HepG2 (cell line): ENCODE measurements around the gene CXXC5. TPM values are rescaled to one million over a fixed set of nuclear protein-coding genes. Genes with fewer than 3 reads are reported as not detected.

Source experiments
- ATAC-seq: fragments of 200-7000 bp; cut with Tn5 transposase; 3 replicates; pipeline ENCODE4 v1.9.1; 2020; ENCODE audit warnings: mild to moderate bottlenecking, moderate library complexity
- BruUV-seq: library from RNA; stranded (reverse); fragments of 400-500 nt; replicated peaks from 2 replicates; lab custom pipeline; 2021; lab: Mats Ljungman, UMichigan
- CTCF ChIA-PET: fragments of 300-600 bp; formaldehyde crosslinking; extraction: SDS; loops from one replicate; lab custom pipeline; 2021; ENCODE audit warnings: low total read pairs, inconsistent platforms, low intra/inter-chr PET ratio; lab: Yijun Ruan, JAX
- POLR2A ChIA-PET: fragments of 350-600 bp; sonication (Branson Sonifier 250); formaldehyde crosslinking; loops from one replicate; lab custom pipeline; 2020; ENCODE audit warnings: antibody characterized with exemption, inconsistent platforms; lab: Yijun Ruan, JAX
- DNase-seq: peaks from one replicate; pipeline ENCODE4 v3.0.0-alpha.2; 2015; ENCODE audit warnings: low spot score
- FAIRE-seq: peaks from 3 replicates; lab custom pipeline; 2011; peaks lifted over from hg19 to GRCh38; lab: Jason Lieb, UNC
- H2AFZ ChIP-seq: one replicate; pipeline ENCODE4 v1.6.1; 2011; ENCODE audit warnings: low read length, inconsistent platforms
- H3K27ac ChIP-seq: fragments of 300-600 bp; 3 replicates; pipeline ENCODE4 v1.8.0; 2011; ENCODE audit warnings: mixed run types, mild to moderate bottlenecking, mixed read lengths, low read length, inconsistent platforms; ENCODE audit not compliant: insufficient read depth; ENCODE audit errors: extremely low read length
- H3K27me3 ChIP-seq, 2 experiments: fragments of 200-600 bp in 1 of 2; 2 replicates in 1 of 2; 3 replicates in 1 of 2; pipeline versions ENCODE4 v1.6.0 to v1.8.0; 2011; ENCODE audit warnings: low read length in 2 of 2, mild to moderate bottlenecking in 2 of 2, moderate library complexity in 2 of 2, inconsistent platforms in 1 of 2; ENCODE audit not compliant: insufficient read depth in 2 of 2, control insufficient read depth in 1 of 2
- H3K36me3 ChIP-seq, 2 experiments: fragments of 200-600 bp in 1 of 2; replicated peaks in 1 of 2; 2 replicates in 1 of 2; 3 replicates in 1 of 2; pipeline versions ENCODE4 v1.5.1 to v1.8.0; 2011; ENCODE audit warnings: low read length in 2 of 2, inconsistent platforms in 1 of 2; ENCODE audit not compliant: insufficient read depth in 2 of 2, control insufficient read depth in 1 of 2
- H3K4me1 ChIP-seq: 2 replicates; pipeline ENCODE4 v1.5.1; 2012; ENCODE audit warnings: low read length, inconsistent platforms; ENCODE audit not compliant: insufficient read depth
- H3K4me2 ChIP-seq: 2 replicates; pipeline ENCODE4 v1.6.0; 2011; ENCODE audit warnings: low read depth, low read length, inconsistent platforms
- H3K4me3 ChIP-seq, 3 experiments: fragments of 200-600 bp in 1 of 3; sonication (generic), shearing (Covaris generic) in 1 of 3; replicated peaks in 1 of 3; 2 replicates each; pipeline ENCODE4 v1.5.1; 2011 to 2016; ENCODE audit warnings: low read length in 3 of 3, inconsistent platforms in 2 of 3, low read depth in 2 of 3, mild to moderate bottlenecking in 2 of 3, control low read depth in 1 of 3, mixed read lengths in 1 of 3; ENCODE audit not compliant: insufficient read depth in 1 of 3
- H3K79me2 ChIP-seq: one replicate; pipeline ENCODE4 v1.6.1; 2011; ENCODE audit warnings: low read length, inconsistent platforms; ENCODE audit not compliant: insufficient read depth
- H3K9ac ChIP-seq: 2 replicates; pipeline ENCODE4 v1.6.0; 2011; ENCODE audit warnings: mild to moderate bottlenecking, low read depth, low read length, inconsistent platforms; ENCODE audit not compliant: insufficient read depth
- H3K9me3 ChIP-seq: 2 replicates; pipeline ENCODE4 v1.5.1; 2012; ENCODE audit warnings: mild to moderate bottlenecking, low read length
- H4K20me1 ChIP-seq: 2 replicates; pipeline ENCODE4 v1.6.0; 2011; ENCODE audit warnings: inconsistent platforms, mild to moderate bottlenecking, low read length, moderate library complexity; ENCODE audit not compliant: insufficient read depth
- CC2D1A ChIP-seq: sonication (generic); formaldehyde crosslinking; IDR thresholded peaks from 2 replicates; pipeline ENCODE4 v1.8.1; 2023; ENCODE audit warnings: mild to moderate bottlenecking, missing genetic modification reagents
- CHD4 ChIP-seq: fragments of 200-600 bp; sonication (generic); IDR thresholded peaks from 2 replicates; pipeline ENCODE4 v1.7.0; 2017; ENCODE audit warnings: mild to moderate bottlenecking, low read length, borderline replicate concordance
- ELF4 ChIP-seq: sonication (generic); formaldehyde crosslinking; IDR thresholded peaks from 2 replicates; pipeline ENCODE4 v1.5.0; 2020; ENCODE audit warnings: missing genetic modification reagents, mild to moderate bottlenecking, moderate library complexity, borderline replicate concordance
- FOXK1 ChIP-seq: sonication (generic); formaldehyde crosslinking; IDR thresholded peaks from 2 replicates; pipeline ENCODE4 v1.4.0; 2020; ENCODE audit warnings: low read depth, missing genetic modification reagents, borderline replicate concordance
- KLF15 ChIP-seq: sonication (generic); formaldehyde crosslinking; IDR thresholded peaks from 2 replicates; pipeline ENCODE4 v1.8.1; 2023; ENCODE audit warnings: borderline replicate concordance, mild to moderate bottlenecking, inconsistent platforms, missing genetic modification reagents, mixed read lengths
- NONO ChIP-seq, 2 experiments: fragments of 450-650 bp in 1 of 2; sonication (generic) in 1 of 2; formaldehyde crosslinking in 1 of 2; IDR thresholded peaks in 1 of 2; conservative IDR thresholded peaks in 1 of 2; 2 replicates each; pipeline versions ENCODE4 v1.6.1 to v1.8.0; 2017 to 2022; ENCODE audit warnings: mild to moderate bottlenecking in 1 of 2, missing genetic modification reagents in 1 of 2, moderate library complexity in 1 of 2
- ZBTB33 ChIP-seq: sonication (generic); formaldehyde crosslinking; IDR thresholded peaks from 2 replicates; pipeline ENCODE4 v1.4.0; 2020; ENCODE audit warnings: missing genetic modification reagents
- ZNF121 ChIP-seq: sonication (generic); formaldehyde crosslinking; IDR thresholded peaks from 2 replicates; pipeline ENCODE4 v1.5.0; 2020; ENCODE audit warnings: mild to moderate bottlenecking, missing genetic modification reagents
- ZNF33A ChIP-seq: sonication (generic); formaldehyde crosslinking; IDR thresholded peaks from 2 replicates; pipeline ENCODE4 v1.5.1; 2020; ENCODE audit warnings: missing genetic modification reagents, mild to moderate bottlenecking, moderate library complexity, borderline replicate concordance
- ZNF800 ChIP-seq: sonication (generic); formaldehyde crosslinking; IDR thresholded peaks from 2 replicates; pipeline ENCODE4 v1.4.0; 2020; ENCODE audit warnings: missing genetic modification reagents
- WGBS: methylation state at CpG from one replicate; pipeline ENCODE4 v1.1.6; 2017; ENCODE audit warnings: low lambda C conversion rate; 5-methylcytosine and 5-hydroxymethylcytosine counted together
- in situ Hi-C: cut with HindIII; loops from 2 replicates; pipeline ENCODE4 v1.10.0; 2017; ENCODE audit warnings: low pct_unique_long_range_greater_than_20kb; ENCODE audit not compliant: extremely low pct_ligation_motif_present
- intact Hi-C: fragments of 100-400 bp; cut with micrococcal nuclease; formaldehyde crosslinking; loops from one replicate; pipeline ENCODE4 v1.10.0; 2022; ENCODE audit not compliant: unreplicated experiment
- polyA plus RNA-seq, 8 experiments: library from polyadenylated mRNA; depleted of rRNA in 3 of 8; stranded (reverse) in 7 of 8; unstranded in 1 of 8; fragments of >200 nt; fragmentation: Illumina TruSeq in 4 of 8; extraction: Trizol in 4 of 8; gene quantifications; 2 replicates each; pipeline versions ENCODE4 v1.2.1 to v1.2.3, GENCODE V29; 2011 to 2016; ENCODE audit warnings: low read depth in 4 of 8, missing spikeins in 1 of 8, mixed read lengths in 1 of 8; ENCODE audit not compliant: insufficient read depth in 1 of 8
- total RNA-seq, 5 experiments: library from RNA; depleted of rRNA; stranded (reverse); fragments of >200 nt; fragmentation: Illumina TruSeq; extraction: Trizol; gene quantifications; 2 replicates each; pipeline ENCODE4 v1.2.3, GENCODE V29; 2016; ENCODE audit warnings: low read depth in 1 of 5
- TF ChIP-seq, protein P1 (sequence below): sonication (generic); formaldehyde crosslinking; IDR thresholded peaks from 2 replicates; pipeline ENCODE4 v1.5.0; 2020; ENCODE audit warnings: missing genetic modification reagents

Gene CXXC5
- total and polyA plus RNA-seq, 2 of the 13 experiments (the other 11 are each of a cell fraction or from before 2014, with no cell fraction given), result 32.3 to 33.0 TPM

GRCh38 chr5:139702548-139702947 lies 54.4 kb downstream of the CXXC5 start:
- CTCF ChIA-PET, result no interaction called here
- FAIRE-seq (no peak), DNase-seq (no peak), ATAC-seq (no peak)
- intact Hi-C loops, result no loop called here
- peaks cover 78% of the 10 kb centered on the region for H3K4me1 ChIP-seq
- H3K4me3 ChIP-seq, result no peak overlapping the region
- WGBS, result 85% methylated on average over 3 of the region's 3 CpGs
- no peak for TF ChIP-seq CHD4
- TF ChIP-seq ZNF121 (CRISPR knock-in tag), result peak; percentile 55; the same call in 1 of the 2 replicates
- in situ Hi-C loops, result no loop called here
- POLR2A ChIA-PET, result interaction anchor here (3.2 to 4.6 kb wide), 2 partner anchors 15 to 31 kb away, joined by 13 to 77 read pairs; no protein-coding TSS in a partner anchor
- no peak overlapping the region for H2AFZ ChIP-seq
- no peak overlapping the region for H3K9ac ChIP-seq
- no peak overlapping the region for H3K27ac ChIP-seq
- H3K27me3 ChIP-seq, result no peaks in the 10 kb centered on the region
- no peak overlapping the region for H3K4me2 ChIP-seq
- BruUV-seq, result no TSS peak
- H3K36me3 ChIP-seq, result no peaks in the 10 kb centered on the region
- H3K9me3 ChIP-seq, result no peaks in the 10 kb centered on the region
- H3K79me2 ChIP-seq, result no peaks in the 10 kb centered on the region
- no peaks in the 10 kb centered on the region for H4K20me1 ChIP-seq

DNA sequence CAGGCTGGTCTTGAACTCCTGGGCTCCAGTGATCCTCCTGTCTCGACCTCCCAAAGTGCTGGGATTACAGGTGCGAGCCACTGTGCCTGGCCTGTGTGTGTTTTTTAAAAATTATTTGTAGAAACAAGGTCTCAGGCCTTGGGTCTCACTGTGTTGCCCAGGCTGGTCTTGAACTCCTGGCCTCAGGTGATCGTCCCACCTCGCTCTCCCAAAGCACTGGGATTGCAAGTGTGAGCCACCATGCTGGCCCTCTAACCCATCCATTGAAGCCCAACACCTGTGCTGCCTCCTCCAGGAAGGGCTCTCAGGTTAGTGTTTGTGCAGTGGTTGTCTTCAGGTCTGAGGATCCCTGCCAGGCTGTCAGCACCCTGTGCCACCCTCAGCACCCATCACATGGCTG lies 56.6 kb downstream of the CXXC5 start:
- no TSS peak for BruUV-seq
- H3K4me1 ChIP-seq, result peaks cover 77% of the 10 kb centered on the region
- TF ChIP-seq CC2D1A (CRISPR knock-in tag), result no peak
- no peak for TF ChIP-seq ZNF800
- TF ChIP-seq FOXK1, result no peak
- no peak for TF ChIP-seq KLF15
- TF ChIP-seq ZNF33A, result no peak
- no peak for TF ChIP-seq ZBTB33 (CRISPR knock-in tag)
- no peak for TF ChIP-seq NONO (IDR thresholded peaks at IDR 0.05)
- TF ChIP-seq NONO (CRISPR knock-in tag; conservative IDR thresholded peaks at IDR 0.05), result no peak
- TF ChIP-seq, protein P1, sequence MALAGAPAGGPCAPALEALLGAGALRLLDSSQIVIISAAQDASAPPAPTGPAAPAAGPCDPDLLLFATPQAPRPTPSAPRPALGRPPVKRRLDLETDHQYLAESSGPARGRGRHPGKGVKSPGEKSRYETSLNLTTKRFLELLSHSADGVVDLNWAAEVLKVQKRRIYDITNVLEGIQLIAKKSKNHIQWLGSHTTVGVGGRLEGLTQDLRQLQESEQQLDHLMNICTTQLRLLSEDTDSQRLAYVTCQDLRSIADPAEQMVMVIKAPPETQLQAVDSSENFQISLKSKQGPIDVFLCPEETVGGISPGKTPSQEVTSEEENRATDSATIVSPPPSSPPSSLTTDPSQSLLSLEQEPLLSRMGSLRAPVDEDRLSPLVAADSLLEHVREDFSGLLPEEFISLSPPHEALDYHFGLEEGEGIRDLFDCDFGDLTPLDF (CRISPR knock-in tag), result no peak
- no peak for TF ChIP-seq ELF4 (CRISPR knock-in tag)

More for the DNA sequence above, 56.6 kb downstream of the CXXC5 start:
- H3K4me3 ChIP-seq, result no peak overlapping the region
- no peaks in the 10 kb centered on the region for H3K79me2 ChIP-seq
- H4K20me1 ChIP-seq, result no peaks in the 10 kb centered on the region
- H3K4me2 ChIP-seq, result no peak overlapping the region
- no peak overlapping the region for H3K27ac ChIP-seq
- POLR2A ChIA-PET, result interaction anchor here (1.6 kb wide), 1 partner anchor 29 kb away, joined by 4 read pairs; no protein-coding TSS in a partner anchor
- FAIRE-seq (no peak), DNase-seq (no peak), ATAC-seq (no peak)
- no peaks in the 10 kb centered on the region for H3K9me3 ChIP-seq
- H3K27me3 ChIP-seq, result no peaks in the 10 kb centered on the region
- WGBS, result 82% methylated on average over 4 of the region's 4 CpGs
- intact Hi-C loops, result loop anchor here (5.0 kb wide), 1 partner anchor 43 kb away; no protein-coding TSS in a partner anchor
- H3K36me3 ChIP-seq, result no peaks in the 10 kb centered on the region
- in situ Hi-C loops, result loop anchor here (5.0 kb wide), 1 partner anchor 67 kb away; no protein-coding TSS in a partner anchor
- no peak overlapping the region for H3K9ac ChIP-seq
- CTCF ChIA-PET, result interaction anchor here (1.7 kb wide), 1 partner anchor 61 kb away, joined by 3 read pairs; no protein-coding TSS in a partner anchor
- no peak overlapping the region for H2AFZ ChIP-seq
